ENCODE measurements around the gene ATRIP.

DNA sequence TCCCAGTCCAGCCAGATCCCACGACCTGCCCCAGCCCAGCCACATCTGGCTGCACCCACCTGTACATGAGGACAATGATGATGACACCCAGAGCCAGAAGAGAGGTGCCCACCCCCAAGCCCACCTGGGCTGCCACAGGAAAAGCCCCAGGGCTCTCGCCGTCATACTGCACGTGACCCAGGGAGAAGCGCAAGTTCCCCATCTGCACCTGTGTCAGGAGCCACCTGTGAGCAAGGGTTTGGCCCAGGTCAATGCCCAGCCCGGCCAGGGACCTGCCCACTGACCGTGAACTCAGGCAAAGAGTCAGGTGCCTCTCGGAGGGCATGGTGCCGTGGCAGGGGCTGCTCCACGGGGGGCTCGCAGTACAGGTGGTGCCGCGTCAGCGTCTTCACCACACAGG lies 32.9 kb upstream of the ATRIP start:
- TF ChIP-seq, protein P1, sequence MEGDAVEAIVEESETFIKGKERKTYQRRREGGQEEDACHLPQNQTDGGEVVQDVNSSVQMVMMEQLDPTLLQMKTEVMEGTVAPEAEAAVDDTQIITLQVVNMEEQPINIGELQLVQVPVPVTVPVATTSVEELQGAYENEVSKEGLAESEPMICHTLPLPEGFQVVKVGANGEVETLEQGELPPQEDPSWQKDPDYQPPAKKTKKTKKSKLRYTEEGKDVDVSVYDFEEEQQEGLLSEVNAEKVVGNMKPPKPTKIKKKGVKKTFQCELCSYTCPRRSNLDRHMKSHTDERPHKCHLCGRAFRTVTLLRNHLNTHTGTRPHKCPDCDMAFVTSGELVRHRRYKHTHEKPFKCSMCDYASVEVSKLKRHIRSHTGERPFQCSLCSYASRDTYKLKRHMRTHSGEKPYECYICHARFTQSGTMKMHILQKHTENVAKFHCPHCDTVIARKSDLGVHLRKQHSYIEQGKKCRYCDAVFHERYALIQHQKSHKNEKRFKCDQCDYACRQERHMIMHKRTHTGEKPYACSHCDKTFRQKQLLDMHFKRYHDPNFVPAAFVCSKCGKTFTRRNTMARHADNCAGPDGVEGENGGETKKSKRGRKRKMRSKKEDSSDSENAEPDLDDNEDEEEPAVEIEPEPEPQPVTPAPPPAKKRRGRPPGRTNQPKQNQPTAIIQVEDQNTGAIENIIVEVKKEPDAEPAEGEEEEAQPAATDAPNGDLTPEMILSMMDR (IDR thresholded peaks at IDR 0.05) = no peak
- no peak for TF ChIP-seq POLR2AphosphoS5 (IDR thresholded peaks at IDR 0.05; ENCODE audit: low read depth, low read length)
- TF ChIP-seq SIN3A (IDR thresholded peaks at IDR 0.05; ENCODE audit: borderline replicate concordance, insufficient read depth, low read depth, low read length) = no peak
- TF ChIP-seq, protein P2, sequence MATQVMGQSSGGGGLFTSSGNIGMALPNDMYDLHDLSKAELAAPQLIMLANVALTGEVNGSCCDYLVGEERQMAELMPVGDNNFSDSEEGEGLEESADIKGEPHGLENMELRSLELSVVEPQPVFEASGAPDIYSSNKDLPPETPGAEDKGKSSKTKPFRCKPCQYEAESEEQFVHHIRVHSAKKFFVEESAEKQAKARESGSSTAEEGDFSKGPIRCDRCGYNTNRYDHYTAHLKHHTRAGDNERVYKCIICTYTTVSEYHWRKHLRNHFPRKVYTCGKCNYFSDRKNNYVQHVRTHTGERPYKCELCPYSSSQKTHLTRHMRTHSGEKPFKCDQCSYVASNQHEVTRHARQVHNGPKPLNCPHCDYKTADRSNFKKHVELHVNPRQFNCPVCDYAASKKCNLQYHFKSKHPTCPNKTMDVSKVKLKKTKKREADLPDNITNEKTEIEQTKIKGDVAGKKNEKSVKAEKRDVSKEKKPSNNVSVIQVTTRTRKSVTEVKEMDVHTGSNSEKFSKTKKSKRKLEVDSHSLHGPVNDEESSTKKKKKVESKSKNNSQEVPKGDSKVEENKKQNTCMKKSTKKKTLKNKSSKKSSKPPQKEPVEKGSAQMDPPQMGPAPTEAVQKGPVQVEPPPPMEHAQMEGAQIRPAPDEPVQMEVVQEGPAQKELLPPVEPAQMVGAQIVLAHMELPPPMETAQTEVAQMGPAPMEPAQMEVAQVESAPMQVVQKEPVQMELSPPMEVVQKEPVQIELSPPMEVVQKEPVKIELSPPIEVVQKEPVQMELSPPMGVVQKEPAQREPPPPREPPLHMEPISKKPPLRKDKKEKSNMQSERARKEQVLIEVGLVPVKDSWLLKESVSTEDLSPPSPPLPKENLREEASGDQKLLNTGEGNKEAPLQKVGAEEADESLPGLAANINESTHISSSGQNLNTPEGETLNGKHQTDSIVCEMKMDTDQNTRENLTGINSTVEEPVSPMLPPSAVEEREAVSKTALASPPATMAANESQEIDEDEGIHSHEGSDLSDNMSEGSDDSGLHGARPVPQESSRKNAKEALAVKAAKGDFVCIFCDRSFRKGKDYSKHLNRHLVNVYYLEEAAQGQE (IDR thresholded peaks at IDR 0.05; ENCODE audit: insufficient read depth in 1 of 2, low read depth in 2 of 2, low read length in 1 of 2) = no peak

Data from Panc1 (cell line).